ENCODE results near the gene OR8D2. TPM values are rescaled to one million over a fixed set of nuclear protein-coding genes. Genes with fewer than 3 reads are reported as not detected.
"Not testable (repeated sequence)": the region's sequence is repeated elsewhere in the genome, so short reads cannot be mapped to it uniquely, and the experiment has no call there.

OR8D2 gene
- polyA plus RNA-seq, 3 donors: not detected

GRCh38 chr11:124301548-124301947, 18.4 kb downstream of the OR8D2 start:
- DNase-seq (ENCODE audit: extremely low read depth in 1 of 11, low read depth in 9 of 11, low spot score in 4 of 11): no peak

- no peak for DNase-seq (ENCODE audit: extremely low read depth in 1 of 11, low read depth in 9 of 11, low spot score in 4 of 11)
Measured at GRCh38 chr11:124297921-124298320, 22.1 kb downstream of the OR8D2 start.

DNA sequence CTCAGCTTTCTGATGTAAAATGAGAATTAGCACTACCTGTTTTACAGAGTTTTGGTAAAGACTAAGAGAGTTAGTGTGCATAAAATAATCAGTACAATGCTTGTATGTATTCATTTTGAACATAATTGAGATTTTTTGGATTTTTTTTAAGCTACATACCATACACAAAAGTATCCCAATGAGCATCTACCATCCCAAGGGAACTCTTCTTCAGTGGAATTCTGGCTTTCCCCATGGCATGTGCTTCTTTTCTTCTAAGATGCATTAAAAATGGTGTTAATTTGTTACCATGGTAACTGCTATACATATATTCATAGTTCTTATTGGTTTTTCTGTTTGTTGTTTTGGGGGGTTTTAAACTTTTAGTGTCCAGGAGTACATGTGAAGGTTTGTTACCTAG, 24.0 kb downstream of the OR8D2 start:
- DNase-seq (ENCODE audit: extremely low read depth in 1 of 11, low read depth in 9 of 11, low spot score in 4 of 11): no peak

GRCh38 chr11:124294687-124295086, 25.3 kb downstream of the OR8D2 start:
- DNase-seq (ENCODE audit: extremely low read depth in 1 of 11, low read depth in 9 of 11, low spot score in 4 of 11): no peak

- DNase-seq (ENCODE audit: extremely low read depth in 1 of 11, low read depth in 9 of 11, low spot score in 4 of 11): no peak
Measured at GRCh38 chr11:124285610-124286344, 34.2 kb downstream of the OR8D2 start.

DNA sequence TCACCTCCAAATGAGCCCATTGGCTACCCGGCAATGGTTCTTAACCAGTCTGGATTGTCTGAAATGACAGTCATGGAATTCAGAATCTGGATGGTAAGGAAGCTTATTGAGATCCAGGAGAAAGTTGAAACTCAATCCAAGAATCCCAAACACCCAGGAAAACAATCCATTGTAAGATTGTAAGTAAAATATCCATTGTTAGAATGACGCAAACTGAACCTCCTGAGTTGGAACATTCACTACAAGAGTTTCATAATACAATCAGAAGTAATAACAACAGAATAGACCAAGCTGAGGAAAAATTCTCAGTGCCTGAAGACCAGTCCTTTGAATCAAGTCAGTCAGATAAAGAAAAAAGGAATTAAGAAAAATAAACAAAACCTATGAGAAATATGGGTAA, 41.7 kb downstream of the OR8D2 start:
- DNase-seq (ENCODE audit: extremely low read depth in 1 of 11, low read depth in 9 of 11, low spot score in 4 of 11): no peak

DNA sequence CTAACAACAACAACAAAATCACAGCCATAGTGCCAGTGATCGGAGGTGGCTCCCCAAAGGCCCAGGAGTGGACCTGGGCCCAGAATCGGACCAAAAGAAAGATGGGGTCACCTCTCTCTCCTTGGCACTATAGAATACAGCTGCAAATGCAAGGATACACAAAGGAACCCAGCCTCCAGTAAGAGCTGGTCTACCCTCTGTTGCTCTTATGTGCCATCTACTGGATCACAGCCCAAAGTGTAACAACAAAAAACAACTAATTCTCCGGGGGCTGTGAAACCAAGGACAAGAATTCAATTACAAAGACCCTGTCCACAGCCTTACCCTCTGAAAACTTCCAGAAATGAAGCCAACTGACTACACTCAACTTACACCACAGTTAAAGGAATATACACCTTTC, 42.2 kb downstream of the OR8D2 start:
- no peak for DNase-seq (ENCODE audit: extremely low read depth in 1 of 11, low read depth in 9 of 11, low spot score in 4 of 11)

GRCh38 chr11:124277207-124277606, 42.8 kb downstream of the OR8D2 start:
- DNase-seq (ENCODE audit: extremely low read depth in 1 of 11, low read depth in 9 of 11, low spot score in 4 of 11): no peak

GRCh38 chr11:124276081-124276480, 43.9 kb downstream of the OR8D2 start:
- no peak for DNase-seq (ENCODE audit: extremely low read depth in 1 of 11, low read depth in 9 of 11, low spot score in 4 of 11)

GRCh38 chr11:124274000-124274399, 46.0 kb downstream of the OR8D2 start:
- no peak for DNase-seq (ENCODE audit: extremely low read depth in 1 of 11, low read depth in 9 of 11, low spot score in 4 of 11)

DNA sequence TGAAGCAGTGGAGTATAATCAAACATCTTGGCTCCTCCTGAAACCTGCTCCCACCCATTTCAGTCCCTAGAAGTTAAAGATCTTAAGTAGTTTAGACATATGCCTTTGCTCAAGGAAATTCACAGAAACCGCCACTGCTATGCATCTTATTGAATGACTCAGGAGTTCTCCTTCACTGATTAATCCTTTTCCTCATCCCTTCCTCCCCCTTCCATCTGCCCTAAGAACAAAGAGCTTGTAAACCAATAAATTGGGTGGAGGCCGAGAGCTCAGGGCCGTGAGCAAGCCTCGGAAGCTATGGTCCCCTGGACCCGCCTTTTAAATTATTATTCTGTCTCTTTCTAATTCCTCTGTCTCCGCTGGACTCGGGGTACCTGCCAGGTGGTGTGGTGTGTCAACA, 49.1 kb downstream of the OR8D2 start:
- DNase-seq (ENCODE audit: extremely low read depth in 1 of 11, low read depth in 9 of 11, low spot score in 4 of 11): not testable (repeated sequence)

Other genes starting within 250 kb of the OR8D2 start
- 10 to 100 TPM; 12.0 to 14.7 (median 12.8) TPM for gene VWA5A, start 204.7 kb downstream of the OR8D2 start, polyA plus RNA-seq (ENCODE audit: insufficient read length in 3 of 3)
- gene OR10D3, start 136.9 kb downstream of the OR8D2 start, polyA plus RNA-seq (ENCODE audit: insufficient read length in 3 of 3): not detected
- not detected for gene OR8G1, start 79.1 kb downstream of the OR8D2 start, polyA plus RNA-seq (ENCODE audit: insufficient read length in 3 of 3)
- gene OR8G5, start 63.8 kb downstream of the OR8D2 start, polyA plus RNA-seq (ENCODE audit: insufficient read length in 3 of 3): not detected
- gene OR8D1, start 6.2 kb downstream of the OR8D2 start, polyA plus RNA-seq (ENCODE audit: insufficient read length in 3 of 3): not detected
- not detected for gene OR8B2, start 64.3 kb upstream of the OR8D2 start, polyA plus RNA-seq (ENCODE audit: insufficient read length in 3 of 3)
- gene OR8B3, start 78.8 kb upstream of the OR8D2 start, polyA plus RNA-seq (ENCODE audit: insufficient read length in 3 of 3): not detected
- gene OR8B4, start 104.7 kb upstream of the OR8D2 start, polyA plus RNA-seq (ENCODE audit: insufficient read length in 3 of 3): not detected
- under 1 TPM in 1 of 3 donors, not detected in 2; 0.03 TPM for gene OR8B8, start 125.5 kb upstream of the OR8D2 start, polyA plus RNA-seq (ENCODE audit: insufficient read length in 3 of 3)
- gene OR8B12, start 223.5 kb upstream of the OR8D2 start, polyA plus RNA-seq (ENCODE audit: insufficient read length in 3 of 3): not detected
- under 1 TPM in 1 of 3 donors, not detected in 2; 0.03 TPM for gene OR8A1, start 249.8 kb upstream of the OR8D2 start, polyA plus RNA-seq (ENCODE audit: insufficient read length in 3 of 3)